Fibroblast of skin of right quadriceps (primary cell): ENCODE measurements around the gene PODXL2.

Experiments used
- DNase-seq: peaks from one replicate; pipeline ENCODE4 v3.0.0-alpha.2; 2013

The PODXL2 gene

GRCh38 chr3:127606086-127606805 lies 22.7 kb upstream of the PODXL2 start:
- DNase-seq: no peak

GRCh38 chr3:127606981-127607595 lies 21.9 kb upstream of the PODXL2 start:
- DNase-seq: no peak

GRCh38 chr3:127607675-127608361 lies 21.2 kb upstream of the PODXL2 start:
- DNase-seq: no peak

- no peak for DNase-seq
Observed at GRCh38 chr3:127608362-127608718, 20.6 kb upstream of the PODXL2 start.

GRCh38 chr3:127610105-127610504 lies 18.9 kb upstream of the PODXL2 start:
- DNase-seq: peak; percentile 20

- no peak for DNase-seq
Observed at GRCh38 chr3:127611251-127611650, 17.7 kb upstream of the PODXL2 start.

- DNase-seq: no peak
Observed at GRCh38 chr3:127612966-127613365, 16.0 kb upstream of the PODXL2 start.

GRCh38 chr3:127613406-127613805 lies 15.6 kb upstream of the PODXL2 start:
- DNase-seq: no peak

GRCh38 chr3:127614928-127615589 lies 13.9 kb upstream of the PODXL2 start:
- DNase-seq: no peak

GRCh38 chr3:127615631-127616305 lies 13.2 kb upstream of the PODXL2 start:
- DNase-seq: no peak

- no peak for DNase-seq
Observed at GRCh38 chr3:127616836-127617605, 12.0 kb upstream of the PODXL2 start.

- DNase-seq: no peak
Observed at GRCh38 chr3:127618891-127619290, 10.1 kb upstream of the PODXL2 start.

GRCh38 chr3:127620637-127621375 lies 8.2 kb upstream of the PODXL2 start:
- no peak for DNase-seq

- no peak for DNase-seq
Observed at GRCh38 chr3:127622031-127622430, 7.0 kb upstream of the PODXL2 start.

GRCh38 chr3:127622772-127623576 lies 6.0 kb upstream of the PODXL2 start:
- DNase-seq: no peak

- no peak for DNase-seq
Observed at GRCh38 chr3:127624063-127624462, 4.9 kb upstream of the PODXL2 start.

- DNase-seq: peak; percentile 42
Observed at GRCh38 chr3:127625821-127626220, 3.2 kb upstream of the PODXL2 start.

- DNase-seq: no peak
Observed at GRCh38 chr3:127628426-127628787, 578 bp upstream of the PODXL2 start.

- no peak for DNase-seq
Observed at GRCh38 chr3:127629467-127630403, 750 bp downstream of the PODXL2 start.
